Loucy (cell line): ENCODE results near the gene FBRSL1.

Experiments
- CTCF ChIP-seq: fragments of 200-600 bp; sonication (generic); conservative IDR thresholded peaks from 2 replicates; pipeline ENCODE4 v1.5.1; 2014; ENCODE audit warnings: mild to moderate bottlenecking, antibody characterized with exemption, low read length
- EZH2phosphoT487 ChIP-seq: fragments of 200-600 bp; IDR thresholded peaks from 2 replicates; pipeline ENCODE4 v1.6.1; 2018; ENCODE audit warnings: antibody characterized with exemption, mild to moderate bottlenecking, moderate library complexity, borderline replicate concordance

- TF ChIP-seq CTCF (no peak), EZH2phosphoT487 (no peak)
These were observed 22.4 kb upstream of the FBRSL1 start for GRCh38 chr12:132467511-132467910.
